Measurements from ENCODE around the gene CASZ1. TPM values are rescaled to one million over a fixed set of nuclear protein-coding genes. Genes with fewer than 3 reads are reported as not detected.

Gene CASZ1
- total and polyA plus RNA-seq, 2 donors from 2014 or later, result 10.1 to 33.0 TPM

DNA sequence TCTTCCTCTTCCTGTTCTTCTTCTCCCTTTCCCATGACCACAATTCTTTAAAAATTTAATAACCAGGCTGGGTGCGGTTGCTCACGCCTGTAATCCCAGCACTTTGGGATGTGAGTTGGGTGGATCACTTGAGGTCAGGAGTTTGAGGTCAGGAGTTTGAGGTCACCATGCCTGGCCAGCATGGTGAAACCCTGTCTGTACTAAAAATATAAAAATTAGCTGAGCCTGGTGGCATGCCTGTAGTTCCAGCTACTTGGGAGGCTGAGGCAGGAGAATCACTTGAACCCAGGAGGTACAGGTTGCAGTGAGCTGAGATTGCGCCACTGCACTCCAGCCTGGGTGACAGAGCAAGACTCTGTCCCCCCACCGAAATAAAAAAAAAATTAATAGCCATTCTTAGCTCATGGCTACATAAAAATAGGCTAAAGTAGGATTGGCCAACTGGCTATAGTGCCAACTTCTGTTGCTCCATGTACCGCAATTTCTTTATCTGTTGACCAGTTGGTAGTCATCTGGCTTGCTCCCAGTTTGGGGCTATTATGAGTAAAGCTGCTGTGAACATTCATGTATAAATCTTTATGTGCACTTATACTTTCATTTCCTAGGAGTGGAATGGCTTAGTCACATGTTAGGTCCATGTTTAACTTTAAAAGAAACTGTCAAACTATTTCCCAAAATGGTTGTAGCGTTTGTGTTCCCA lies 185.4 kb downstream of the CASZ1 start:
- TF ChIP-seq, protein P1, sequence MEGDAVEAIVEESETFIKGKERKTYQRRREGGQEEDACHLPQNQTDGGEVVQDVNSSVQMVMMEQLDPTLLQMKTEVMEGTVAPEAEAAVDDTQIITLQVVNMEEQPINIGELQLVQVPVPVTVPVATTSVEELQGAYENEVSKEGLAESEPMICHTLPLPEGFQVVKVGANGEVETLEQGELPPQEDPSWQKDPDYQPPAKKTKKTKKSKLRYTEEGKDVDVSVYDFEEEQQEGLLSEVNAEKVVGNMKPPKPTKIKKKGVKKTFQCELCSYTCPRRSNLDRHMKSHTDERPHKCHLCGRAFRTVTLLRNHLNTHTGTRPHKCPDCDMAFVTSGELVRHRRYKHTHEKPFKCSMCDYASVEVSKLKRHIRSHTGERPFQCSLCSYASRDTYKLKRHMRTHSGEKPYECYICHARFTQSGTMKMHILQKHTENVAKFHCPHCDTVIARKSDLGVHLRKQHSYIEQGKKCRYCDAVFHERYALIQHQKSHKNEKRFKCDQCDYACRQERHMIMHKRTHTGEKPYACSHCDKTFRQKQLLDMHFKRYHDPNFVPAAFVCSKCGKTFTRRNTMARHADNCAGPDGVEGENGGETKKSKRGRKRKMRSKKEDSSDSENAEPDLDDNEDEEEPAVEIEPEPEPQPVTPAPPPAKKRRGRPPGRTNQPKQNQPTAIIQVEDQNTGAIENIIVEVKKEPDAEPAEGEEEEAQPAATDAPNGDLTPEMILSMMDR (IDR thresholded peaks at IDR 0.05; ENCODE audit: borderline replicate concordance, extremely low read depth, insufficient read depth), result no peak
- Histone ChIP-seq H3K4me3 (ENCODE audit: low read length in 3 of 3) (no peak overlapping the region), H3K27ac (ENCODE audit: low read depth in 2 of 2, low read length in 2 of 2) (no peak overlapping the region), H3K27me3 (ENCODE audit: control insufficient read depth, insufficient read depth, low read length) (no peaks in the 10 kb centered on the region), H3K4me1 (ENCODE audit: control insufficient read depth in 2 of 3, insufficient read depth in 2 of 3, low read depth in 1 of 3, low read length in 3 of 3) (no peaks in the 10 kb centered on the region), H3K9ac (ENCODE audit: low read length in 3 of 3) (no peak overlapping the region), H3K9me3 (ENCODE audit: control insufficient read depth in 2 of 3, insufficient read depth in 1 of 3, low read length in 3 of 3) (no peaks in the 10 kb centered on the region), H3K36me3 (ENCODE audit: control insufficient read depth in 2 of 3, insufficient read depth in 3 of 3, low read length in 3 of 3) (peaks cover 0 to 4% (median 0%) of the 10 kb centered on the region in 3 donors)
- intact Hi-C loops (cut with DNase I), result no loop called here
- FAIRE-seq (no peak), DNase-seq (no peak)

DNA sequence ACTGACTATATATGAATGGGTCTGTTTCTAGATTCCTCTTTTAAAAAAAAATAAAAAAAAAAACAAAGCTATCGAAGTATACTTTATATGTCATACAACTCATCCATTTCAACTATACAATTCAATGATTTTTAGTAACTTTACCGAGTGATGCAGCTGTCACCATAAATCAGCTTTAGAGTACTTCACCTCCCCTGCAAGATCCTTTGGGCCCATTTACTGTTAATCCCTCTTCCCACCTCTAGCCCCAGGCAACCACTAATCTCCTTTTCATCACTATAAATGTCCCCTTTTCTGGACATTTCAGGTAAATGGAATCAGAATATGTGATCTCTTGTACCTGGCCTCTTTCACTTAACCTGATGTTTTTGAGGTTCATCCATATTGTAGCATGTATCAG lies 187.8 kb downstream of the CASZ1 start:
- Histone ChIP-seq H3K4me3 (ENCODE audit: low read length in 3 of 3) (no peak overlapping the region), H3K4me1 (ENCODE audit: control insufficient read depth in 2 of 3, insufficient read depth in 2 of 3, low read depth in 1 of 3, low read length in 3 of 3) (no peaks in the 10 kb centered on the region), H3K9ac (ENCODE audit: low read length in 3 of 3) (no peak overlapping the region), H3K27me3 (ENCODE audit: control insufficient read depth, insufficient read depth, low read length) (no peaks in the 10 kb centered on the region), H3K9me3 (ENCODE audit: control insufficient read depth in 2 of 3, insufficient read depth in 1 of 3, low read length in 3 of 3) (no peaks in the 10 kb centered on the region), H3K36me3 (ENCODE audit: control insufficient read depth in 2 of 3, insufficient read depth in 3 of 3, low read length in 3 of 3) (peaks cover 0 to 4% (median 0%) of the 10 kb centered on the region in 3 donors), H3K27ac (ENCODE audit: low read depth in 2 of 2, low read length in 2 of 2) (no peak overlapping the region)
- no peak for DNase-seq
- no peak for FAIRE-seq
- TF ChIP-seq, protein P1 (IDR thresholded peaks at IDR 0.05; ENCODE audit: borderline replicate concordance, extremely low read depth, insufficient read depth), result no peak
- intact Hi-C loops (cut with DNase I), result no loop called here

DNA sequence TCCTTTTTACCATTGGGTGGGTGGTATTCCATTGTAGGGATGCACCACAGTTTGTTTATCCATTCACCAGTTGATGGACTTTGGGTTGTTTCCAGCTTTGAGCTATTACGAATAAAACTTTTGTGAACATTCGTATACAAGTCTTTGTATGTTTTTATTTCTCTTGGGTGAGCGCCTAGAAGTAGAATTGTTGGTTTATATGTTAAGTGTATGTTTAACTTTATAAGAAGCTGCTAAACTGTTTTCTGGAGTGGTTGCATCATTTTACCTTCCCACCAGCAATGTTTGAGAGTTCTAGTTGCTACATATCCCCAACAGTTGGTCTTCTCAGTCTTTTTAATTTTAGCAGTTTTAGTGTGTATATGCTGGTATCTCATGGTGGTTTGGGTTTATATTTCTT lies 189.2 kb downstream of the CASZ1 start:
- intact Hi-C loops (cut with DNase I), result no loop called here
- DNase-seq (no peak), FAIRE-seq (no peak)
- Histone ChIP-seq H3K4me1 (ENCODE audit: control insufficient read depth in 2 of 3, insufficient read depth in 2 of 3, low read depth in 1 of 3, low read length in 3 of 3) (no peaks in the 10 kb centered on the region), H3K27me3 (ENCODE audit: control insufficient read depth, insufficient read depth, low read length) (no peaks in the 10 kb centered on the region), H3K9me3 (ENCODE audit: control insufficient read depth in 2 of 3, insufficient read depth in 1 of 3, low read length in 3 of 3) (no peaks in the 10 kb centered on the region), H3K27ac (ENCODE audit: low read depth in 2 of 2, low read length in 2 of 2) (no peak overlapping the region), H3K4me3 (ENCODE audit: low read length in 3 of 3) (no peak overlapping the region), H3K36me3 (ENCODE audit: control insufficient read depth in 2 of 3, insufficient read depth in 3 of 3, low read length in 3 of 3) (no peaks in the 10 kb centered on the region), H3K9ac (ENCODE audit: low read length in 3 of 3) (no peak overlapping the region)
- TF ChIP-seq, protein P1 (IDR thresholded peaks at IDR 0.05; ENCODE audit: borderline replicate concordance, extremely low read depth, insufficient read depth), result no peak
